HepG2 (cell line): ENCODE results near the gene NPAS2. TPM values are rescaled to one million over a fixed set of nuclear protein-coding genes. Genes with fewer than 3 reads are reported as not detected.

Experiments used
- ATF5 ChIP-seq: sonication (generic); formaldehyde crosslinking; IDR thresholded peaks from 2 replicates; pipeline ENCODE4 v1.4.0; 2020; ENCODE audit warnings: mild to moderate bottlenecking, low read depth, missing genetic modification reagents
- ATF6 ChIP-seq: sonication (generic); formaldehyde crosslinking; conservative IDR thresholded peaks from 2 replicates; pipeline ENCODE4 v1.4.0; 2020; ENCODE audit warnings: missing genetic modification reagents
- ESRRA ChIP-seq: sonication (generic); formaldehyde crosslinking; IDR thresholded peaks from 2 replicates; pipeline ENCODE4 v1.5.1; 2020; ENCODE audit warnings: mild to moderate bottlenecking, low read depth, missing genetic modification reagents
- ETV5 ChIP-seq: IDR thresholded peaks from 2 replicates; pipeline ENCODE4 v1.6.1; 2018; ENCODE audit warnings: missing biosample characterization, missing genetic modification reagents, inconsistent platforms, borderline replicate concordance
- ETV6 ChIP-seq: sonication (generic); formaldehyde crosslinking; conservative IDR thresholded peaks from 2 replicates; pipeline ENCODE4 v1.4.0; 2020; ENCODE audit warnings: missing genetic modification reagents
- GATA4 ChIP-seq: sonication (generic); IDR thresholded peaks from 2 replicates; pipeline ENCODE4 v1.6.1; 2016; ENCODE audit warnings: antibody characterized with exemption, low read depth, borderline replicate concordance
- GATAD2A ChIP-seq: IDR thresholded peaks from 2 replicates; pipeline ENCODE4 v1.6.1; 2016
- HBP1 ChIP-seq: IDR thresholded peaks from 2 replicates; pipeline ENCODE4 v1.6.1; 2016; ENCODE audit warnings: low read depth, control low read depth
- KDM5A ChIP-seq: fragments of 200-600 bp; sonication (generic); IDR thresholded peaks from 2 replicates; pipeline ENCODE4 v1.7.0; 2018; ENCODE audit warnings: antibody characterized with exemption, mild to moderate bottlenecking, low read length, borderline replicate concordance
- MTA3 ChIP-seq: sonication (generic); formaldehyde crosslinking; IDR thresholded peaks from 2 replicates; pipeline ENCODE4 v1.4.0; 2020; ENCODE audit warnings: missing genetic modification reagents
- SALL1 ChIP-seq: sonication (generic); formaldehyde crosslinking; IDR thresholded peaks from 2 replicates; pipeline ENCODE4 v1.8.0; 2022; ENCODE audit warnings: mild to moderate bottlenecking, missing genetic modification reagents
- SMARCC2 ChIP-seq: fragments of 450-650 bp; IDR thresholded peaks from 2 replicates; pipeline ENCODE4 v1.6.1; 2017; ENCODE audit warnings: antibody characterized with exemption, mild to moderate bottlenecking
- SNAI1 ChIP-seq: sonication (generic); formaldehyde crosslinking; IDR thresholded peaks from 2 replicates; pipeline ENCODE4 v1.5.0; 2020; ENCODE audit warnings: mild to moderate bottlenecking, missing genetic modification reagents, borderline replicate concordance
- SRF ChIP-seq: IDR thresholded peaks from 2 replicates; pipeline ENCODE4 v1.6.1; 2011; ENCODE audit warnings: mild to moderate bottlenecking, low read depth, low read length, moderate library complexity
- TOE1 ChIP-seq: sonication (generic); formaldehyde crosslinking; IDR thresholded peaks from 2 replicates; pipeline ENCODE4 v1.4.0; 2020; ENCODE audit warnings: mild to moderate bottlenecking, missing genetic modification reagents
- WIZ ChIP-seq: sonication (generic); formaldehyde crosslinking; IDR thresholded peaks from 2 replicates; pipeline ENCODE4 v1.5.1; 2020; ENCODE audit warnings: mild to moderate bottlenecking, missing genetic modification reagents
- YY1 ChIP-seq: IDR thresholded peaks from 2 replicates; pipeline ENCODE4 v1.6.1; 2011; ENCODE audit warnings: low read length, low read depth, moderate library complexity, mild to moderate bottlenecking; ENCODE audit not compliant: insufficient read depth, insufficient replicate concordance
- ZBTB3 ChIP-seq: sonication (generic); formaldehyde crosslinking; IDR thresholded peaks from 2 replicates; pipeline ENCODE4 v1.4.0; 2020; ENCODE audit warnings: low read depth, mild to moderate bottlenecking, moderate library complexity, missing genetic modification reagents, borderline replicate concordance
- ZNF281 ChIP-seq: sonication (generic); formaldehyde crosslinking; IDR thresholded peaks from 2 replicates; pipeline ENCODE4 v1.4.0; 2020; ENCODE audit warnings: missing genetic modification reagents, borderline replicate concordance
- ZNF292 ChIP-seq: sonication (generic); formaldehyde crosslinking; IDR thresholded peaks from 2 replicates; pipeline ENCODE4 v1.8.1; 2022; ENCODE audit warnings: mild to moderate bottlenecking, low read depth, missing genetic modification reagents, borderline replicate concordance
- ZNF3 ChIP-seq: IDR thresholded peaks from 2 replicates; pipeline ENCODE4 v1.7.0; 2017; ENCODE audit warnings: inconsistent platforms
- ZNF326 ChIP-seq: sonication (generic); formaldehyde crosslinking; IDR thresholded peaks from 2 replicates; pipeline ENCODE4 v1.4.0; 2020; ENCODE audit warnings: missing genetic modification reagents, borderline replicate concordance
- ZNF605 ChIP-seq: sonication (generic); formaldehyde crosslinking; IDR thresholded peaks from 2 replicates; pipeline ENCODE4 v1.8.0; 2022; ENCODE audit warnings: mild to moderate bottlenecking, missing genetic modification reagents
- ZNF780A ChIP-seq: sonication (generic); formaldehyde crosslinking; IDR thresholded peaks from 2 replicates; pipeline ENCODE4 v1.8.0; 2022; ENCODE audit warnings: mild to moderate bottlenecking, missing genetic modification reagents, moderate library complexity
- polyA plus RNA-seq, 8 experiments: library from polyadenylated mRNA; depleted of rRNA in 3 of 8; stranded (reverse) in 7 of 8; unstranded in 1 of 8; fragments of >200 nt; fragmentation: Illumina TruSeq in 4 of 8; extraction: Trizol in 4 of 8; gene quantifications; 2 replicates each; pipeline versions ENCODE4 v1.2.1 to v1.2.3, GENCODE V29; 2011 to 2016; ENCODE audit warnings: low read depth in 4 of 8, missing spikeins in 1 of 8, mixed read lengths in 1 of 8; ENCODE audit not compliant: insufficient read depth in 1 of 8
- total RNA-seq, 5 experiments: library from RNA; depleted of rRNA; stranded (reverse); fragments of >200 nt; fragmentation: Illumina TruSeq; extraction: Trizol; gene quantifications; 2 replicates each; pipeline ENCODE4 v1.2.3, GENCODE V29; 2016; ENCODE audit warnings: low read depth in 1 of 5

Gene NPAS2
- total and polyA plus RNA-seq, 2 of the 13 experiments (the other 11 are each of a cell fraction or from before 2014, with no cell fraction given): 14.8 to 37.5 TPM

GRCh38 chr2:100875516-100876230, 55.7 kb downstream of the NPAS2 start (continued):
- TF ChIP-seq ATF6: no peak
- no peak for TF ChIP-seq YY1
- TF ChIP-seq ESRRA (CRISPR knock-in tag): 0 out of 2 replicates have a peak, but pooled peaks have one; percentile 36
- TF ChIP-seq HBP1: no peak
- no peak; the same call in 1 of the 2 replicates for TF ChIP-seq ETV5
- TF ChIP-seq ZNF281 (CRISPR knock-in tag): peak; percentile 25; the same call in 1 of the 2 replicates
- no peak for TF ChIP-seq ETV6 (CRISPR knock-in tag)
- no peak for TF ChIP-seq KDM5A
- TF ChIP-seq ATF5 (CRISPR knock-in tag): no peak
- TF ChIP-seq WIZ (CRISPR knock-in tag): peak; percentile 65; the same call in 1 of the 2 replicates
- no peak for TF ChIP-seq SNAI1 (CRISPR knock-in tag)
- TF ChIP-seq SRF: 0 out of 2 replicates have a peak, but pooled peaks have one; percentile 26
- TF ChIP-seq ZBTB3 (CRISPR knock-in tag): no peak
- no peak for TF ChIP-seq MTA3
- TF ChIP-seq GATAD2A (CRISPR knock-in tag): peak; percentile 69
- TF ChIP-seq ZNF780A (CRISPR knock-in tag): no peak
- TF ChIP-seq ZNF3 (CRISPR knock-in tag): no peak
- peak; percentile 81 for TF ChIP-seq SALL1
- TF ChIP-seq ZNF326 (CRISPR knock-in tag): no peak
- no peak for TF ChIP-seq SMARCC2
- TF ChIP-seq GATA4: no peak
- no peak for TF ChIP-seq TOE1 (CRISPR knock-in tag)
- TF ChIP-seq ZNF605 (CRISPR knock-in tag): peak; percentile 87
- TF ChIP-seq ZNF292: peak; percentile 47; the same call in 1 of the 2 replicates
